Liver (tissue), 9 donors: ENCODE measurements around the gene PJA1. TPM values are rescaled to one million over a fixed set of nuclear protein-coding genes. Genes with fewer than 3 reads are reported as not detected.

Experiments
- DNase-seq: peaks from one replicate; pipeline ENCODE4 v3.0.0-alpha.2; 2017; ENCODE audit warnings: low spot score
- H3K27ac ChIP-seq, 2 donors: one replicate each; pipeline ENCODE4 v1.7.0; 2013; ENCODE audit warnings: inconsistent platforms in 2 of 2, low read length in 2 of 2, control low read depth in 1 of 2, low read depth in 1 of 2, mild to moderate bottlenecking in 1 of 2
- H3K27me3 ChIP-seq, 4 donors: one replicate each; pipeline versions ENCODE4 v1.6.1 to v1.7.0; 2013; ENCODE audit warnings: low read length in 3 of 4, inconsistent platforms in 1 of 4, mild to moderate bottlenecking in 1 of 4, moderate library complexity in 1 of 4; ENCODE audit not compliant: control insufficient read depth in 4 of 4, insufficient read depth in 4 of 4
- H3K36me3 ChIP-seq, 4 donors: one replicate each; pipeline versions ENCODE4 v1.6.1 to v1.7.0; 2013; ENCODE audit warnings: low read length in 3 of 4, mild to moderate bottlenecking in 3 of 4, low read depth in 1 of 4, moderate library complexity in 1 of 4; ENCODE audit not compliant: control insufficient read depth in 4 of 4, insufficient read depth in 3 of 4
- H3K4me1 ChIP-seq, 4 donors: one replicate each; pipeline versions ENCODE4 v1.6.1 to v1.7.0; 2013; ENCODE audit warnings: low read length in 3 of 4, mild to moderate bottlenecking in 3 of 4, moderate library complexity in 1 of 4; ENCODE audit not compliant: control insufficient read depth in 4 of 4, insufficient read depth in 4 of 4
- H3K4me3 ChIP-seq, 3 donors: one replicate each; pipeline versions ENCODE4 v1.6.1 to v1.7.0; 2013; ENCODE audit warnings: low read length in 3 of 3, control low read depth in 1 of 3, low read depth in 1 of 3, mild to moderate bottlenecking in 1 of 3
- H3K9ac ChIP-seq, 2 donors: one replicate each; pipeline ENCODE4 v1.7.0; 2013; ENCODE audit warnings: low read length in 2 of 2, mild to moderate bottlenecking in 2 of 2, moderate library complexity in 2 of 2, control low read depth in 1 of 2, low read depth in 1 of 2
- H3K9me3 ChIP-seq, 4 donors: one replicate each; pipeline versions ENCODE4 v1.6.1 to v1.7.0; 2013; ENCODE audit warnings: low read length in 3 of 4; ENCODE audit not compliant: control insufficient read depth in 4 of 4
- EGR1 ChIP-seq, 2 donors: IDR thresholded peaks; 2 replicates each; pipeline ENCODE4 v1.6.1; 2016 to 2018; ENCODE audit warnings: antibody characterized with exemption in 2 of 2, low read depth in 2 of 2
- FOXA1 ChIP-seq: IDR thresholded peaks from 2 replicates; pipeline ENCODE4 v1.6.1; 2016; ENCODE audit warnings: antibody characterized with exemption
- FOXA2 ChIP-seq: IDR thresholded peaks from 2 replicates; pipeline ENCODE4 v1.6.1; 2016; ENCODE audit warnings: antibody characterized with exemption
- GABPA ChIP-seq, 2 donors: IDR thresholded peaks in 1 of 2; conservative IDR thresholded peaks in 1 of 2; 2 replicates each; pipeline ENCODE4 v1.6.1; 2016; ENCODE audit warnings: antibody characterized with exemption in 2 of 2, mild to moderate bottlenecking in 1 of 2, moderate library complexity in 1 of 2
- HNF4A ChIP-seq, 2 donors: conservative IDR thresholded peaks; 2 replicates each; pipeline ENCODE4 v1.6.1; 2016; ENCODE audit warnings: antibody characterized with exemption in 2 of 2, mild to moderate bottlenecking in 2 of 2
- HNF4G ChIP-seq: IDR thresholded peaks from 2 replicates; pipeline ENCODE4 v1.6.1; 2016; ENCODE audit warnings: antibody characterized with exemption
- JUND ChIP-seq, 2 donors: IDR thresholded peaks; 2 replicates each; pipeline ENCODE4 v1.6.1; 2016; ENCODE audit warnings: antibody characterized with exemption in 2 of 2
- MAX ChIP-seq: IDR thresholded peaks from 2 replicates; pipeline ENCODE4 v1.6.1; 2016; ENCODE audit warnings: antibody characterized with exemption
- NR2F2 ChIP-seq: IDR thresholded peaks from 2 replicates; pipeline ENCODE4 v1.6.1; 2016; ENCODE audit warnings: antibody characterized with exemption
- RAD21 ChIP-seq, 2 donors: IDR thresholded peaks; 2 replicates each; pipeline ENCODE4 v1.6.1; 2016; ENCODE audit warnings: antibody characterized with exemption in 2 of 2, mild to moderate bottlenecking in 2 of 2
- REST ChIP-seq: IDR thresholded peaks from 2 replicates; pipeline ENCODE4 v1.6.1; 2016; ENCODE audit warnings: antibody characterized with exemption, mild to moderate bottlenecking
- RXRA ChIP-seq, 2 donors: IDR thresholded peaks; 2 replicates each; pipeline ENCODE4 v1.6.1; 2017 to 2018; ENCODE audit warnings: antibody characterized with exemption in 2 of 2, mild to moderate bottlenecking in 1 of 2
- SP1 ChIP-seq: IDR thresholded peaks from 2 replicates; pipeline ENCODE4 v1.6.1; 2018; ENCODE audit warnings: antibody characterized with exemption, mild to moderate bottlenecking
- TAF1 ChIP-seq: conservative IDR thresholded peaks from 2 replicates; pipeline ENCODE4 v1.6.1; 2016; ENCODE audit warnings: antibody characterized with exemption, mild to moderate bottlenecking
- YY1 ChIP-seq: IDR thresholded peaks from 2 replicates; pipeline ENCODE4 v1.6.1; 2016; ENCODE audit warnings: antibody characterized with exemption, mild to moderate bottlenecking
- WGBS: extraction: QIAGEN DNeasy Blood & Tissue Kit; methylation state at CpG from one replicate; pipeline ENCODE4 v1.1.7; 2013; 5-methylcytosine and 5-hydroxymethylcytosine counted together
- polyA plus RNA-seq, 2 donors: library from polyadenylated mRNA; stranded (reverse) in 1 of 2; unstranded in 1 of 2; fragments of 200-250 nt in 1 of 2; fragments of >200 nt in 1 of 2; fragmentation: Nextera tagmentation in 1 of 2; extraction: Ambion mirVana in 1 of 2; gene quantifications; one replicate each; pipeline versions ENCODE4 v1.2.1 to v1.2.3, GENCODE V29; 2013 to 2015
- total RNA-seq, 2 donors: library from RNA; depleted of rRNA; stranded (reverse); fragments of >200 nt; gene quantifications; one replicate each; pipeline ENCODE4 v1.2.3, GENCODE V29; 2014
- TF ChIP-seq, protein P1 (sequence below): IDR thresholded peaks from 2 replicates; pipeline ENCODE4 v1.6.1; 2016; ENCODE audit warnings: antibody characterized with exemption
- TF ChIP-seq, protein P2 (sequence below): IDR thresholded peaks from 2 replicates; pipeline ENCODE4 v1.6.1; 2016; ENCODE audit warnings: antibody characterized with exemption
- TF ChIP-seq, protein P3 (sequence below): fragments of 150-350 bp; IDR thresholded peaks from 2 replicates; pipeline ENCODE4 v1.5.1; 2017; ENCODE audit warnings: improper control_type of control experiment, low read depth, low read length; ENCODE audit not compliant: missing input control
- donor health status: healthy.
- donor health status: healthy.
- donor health status: healthy.
- donor health status: healthy.
- donor health status: healthy.

Gene PJA1
- total and polyA plus RNA-seq, 4 donors, result 4.6 to 6.0 (median 5.0) TPM

DNA sequence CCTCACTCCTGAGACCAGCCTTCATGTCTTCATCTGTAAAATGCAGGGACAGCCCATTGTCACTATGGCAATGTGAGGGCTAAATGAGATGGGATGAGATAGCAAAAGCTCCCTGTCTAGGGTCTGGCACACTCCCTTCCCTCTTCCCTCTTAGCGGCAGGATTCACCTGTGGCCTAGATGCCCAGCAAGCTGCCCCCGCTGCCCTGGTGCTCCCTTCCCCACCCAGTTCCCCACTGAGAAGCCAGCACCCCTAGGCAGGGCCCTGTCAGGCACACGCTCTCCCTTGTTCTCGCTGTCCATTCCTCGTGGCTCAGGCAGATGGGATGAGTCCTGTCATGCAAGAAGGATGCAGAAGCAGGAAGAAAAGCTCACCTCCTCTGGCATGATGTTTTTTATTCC lies 49.2 kb upstream of the PJA1 start:
- no peak overlapping the region for H3K9ac ChIP-seq
- H3K4me1 ChIP-seq, result no peaks in the 10 kb centered on the region
- H3K36me3 ChIP-seq, result no peaks in the 10 kb centered on the region
- 93% methylated on average over 5 of the region's 5 CpGs for WGBS
- H3K27me3 ChIP-seq, result no peaks in the 10 kb centered on the region
- no peak for TF ChIP-seq NR2F2
- TF ChIP-seq, protein P1, sequence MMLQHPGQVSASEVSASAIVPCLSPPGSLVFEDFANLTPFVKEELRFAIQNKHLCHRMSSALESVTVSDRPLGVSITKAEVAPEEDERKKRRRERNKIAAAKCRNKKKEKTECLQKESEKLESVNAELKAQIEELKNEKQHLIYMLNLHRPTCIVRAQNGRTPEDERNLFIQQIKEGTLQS, result no peak
- TF ChIP-seq HNF4A (conservative IDR thresholded peaks at IDR 0.05), result no peak
- no peak for TF ChIP-seq FOXA1
- no peak for TF ChIP-seq HNF4G
- no peak for TF ChIP-seq RAD21 (IDR thresholded peaks at IDR 0.05)
- no peak for TF ChIP-seq GABPA (IDR thresholded peaks at IDR 0.05 in 1 of 2, conservative IDR thresholded peaks at IDR 0.05 in 1 of 2)
- TF ChIP-seq MAX, result no peak
- TF ChIP-seq EGR1 (IDR thresholded peaks at IDR 0.05; ENCODE audit: low read depth in 2 of 2), result no peak
- TF ChIP-seq, protein P2, sequence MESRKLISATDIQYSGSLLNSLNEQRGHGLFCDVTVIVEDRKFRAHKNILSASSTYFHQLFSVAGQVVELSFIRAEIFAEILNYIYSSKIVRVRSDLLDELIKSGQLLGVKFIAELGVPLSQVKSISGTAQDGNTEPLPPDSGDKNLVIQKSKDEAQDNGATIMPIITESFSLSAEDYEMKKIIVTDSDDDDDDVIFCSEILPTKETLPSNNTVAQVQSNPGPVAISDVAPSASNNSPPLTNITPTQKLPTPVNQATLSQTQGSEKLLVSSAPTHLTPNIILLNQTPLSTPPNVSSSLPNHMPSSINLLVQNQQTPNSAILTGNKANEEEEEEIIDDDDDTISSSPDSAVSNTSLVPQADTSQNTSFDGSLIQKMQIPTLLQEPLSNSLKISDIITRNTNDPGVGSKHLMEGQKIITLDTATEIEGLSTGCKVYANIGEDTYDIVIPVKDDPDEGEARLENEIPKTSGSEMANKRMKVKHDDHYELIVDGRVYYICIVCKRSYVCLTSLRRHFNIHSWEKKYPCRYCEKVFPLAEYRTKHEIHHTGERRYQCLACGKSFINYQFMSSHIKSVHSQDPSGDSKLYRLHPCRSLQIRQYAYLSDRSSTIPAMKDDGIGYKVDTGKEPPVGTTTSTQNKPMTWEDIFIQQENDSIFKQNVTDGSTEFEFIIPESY, result no peak
- TF ChIP-seq TAF1, result no peak
- no peak for TF ChIP-seq SP1
- TF ChIP-seq RXRA (IDR thresholded peaks at IDR 0.05), result no peak
- no peak for TF ChIP-seq FOXA2
- no peak for TF ChIP-seq YY1
- TF ChIP-seq, protein P3, sequence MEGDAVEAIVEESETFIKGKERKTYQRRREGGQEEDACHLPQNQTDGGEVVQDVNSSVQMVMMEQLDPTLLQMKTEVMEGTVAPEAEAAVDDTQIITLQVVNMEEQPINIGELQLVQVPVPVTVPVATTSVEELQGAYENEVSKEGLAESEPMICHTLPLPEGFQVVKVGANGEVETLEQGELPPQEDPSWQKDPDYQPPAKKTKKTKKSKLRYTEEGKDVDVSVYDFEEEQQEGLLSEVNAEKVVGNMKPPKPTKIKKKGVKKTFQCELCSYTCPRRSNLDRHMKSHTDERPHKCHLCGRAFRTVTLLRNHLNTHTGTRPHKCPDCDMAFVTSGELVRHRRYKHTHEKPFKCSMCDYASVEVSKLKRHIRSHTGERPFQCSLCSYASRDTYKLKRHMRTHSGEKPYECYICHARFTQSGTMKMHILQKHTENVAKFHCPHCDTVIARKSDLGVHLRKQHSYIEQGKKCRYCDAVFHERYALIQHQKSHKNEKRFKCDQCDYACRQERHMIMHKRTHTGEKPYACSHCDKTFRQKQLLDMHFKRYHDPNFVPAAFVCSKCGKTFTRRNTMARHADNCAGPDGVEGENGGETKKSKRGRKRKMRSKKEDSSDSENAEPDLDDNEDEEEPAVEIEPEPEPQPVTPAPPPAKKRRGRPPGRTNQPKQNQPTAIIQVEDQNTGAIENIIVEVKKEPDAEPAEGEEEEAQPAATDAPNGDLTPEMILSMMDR, result no peak
- no peak for TF ChIP-seq REST
- no peak for TF ChIP-seq JUND (IDR thresholded peaks at IDR 0.05)
- H3K4me3 ChIP-seq, result no peak overlapping the region
- no peaks in the 10 kb centered on the region for H3K9me3 ChIP-seq
- no peak overlapping the region for H3K27ac ChIP-seq
- DNase-seq, result no peak
